Lower leg skin (tissue), 4 donors: ENCODE data around the gene GALE. TPM values are rescaled to one million over a fixed set of nuclear protein-coding genes. Genes with fewer than 3 reads are reported as not detected.

Experiments used
- DNase-seq, 2 donors: peaks; one replicate each; pipeline ENCODE4 v3.0.0-alpha.2; 2019; ENCODE audit warnings: low spot score in 2 of 2
- H3K4me3 ChIP-seq: fragments of 200-600 bp; sonication (generic); 2 replicates; pipeline ENCODE4 v1.5.1; 2017; ENCODE audit warnings: mild to moderate bottlenecking, low read depth; ENCODE audit not compliant: poor library complexity, severe bottlenecking
- POLR2A ChIP-seq, 2 donors: fragments of 450-650 bp; IDR thresholded peaks; one replicate each; pipeline ENCODE4 v1.6.1; 2016 to 2017; ENCODE audit warnings: antibody characterized with exemption in 2 of 2, mild to moderate bottlenecking in 1 of 2, moderate library complexity in 1 of 2
- WGBS, 2 donors: methylation state at CpG; one replicate each; pipeline ENCODE4 v1.1.5; 2018; 5-methylcytosine and 5-hydroxymethylcytosine counted together
- intact Hi-C: fragments of 100-400 bp; cut with DNase I; formaldehyde crosslinking; loops from one replicate; pipeline ENCODE4 v1.15.0; 2023; ENCODE audit warnings: low total_unique reads
- total RNA-seq, 4 donors: library from RNA; depleted of rRNA; stranded (reverse); fragments of >200 nt; gene quantifications; one replicate each; pipeline ENCODE4 v1.1.0, GENCODE V29; 2016
- TF ChIP-seq, protein P1 (sequence below), 3 donors: fragments of 450-650 bp; IDR thresholded peaks; one replicate each; pipeline ENCODE4 v1.5.1; 2016; ENCODE audit warnings: antibody characterized with exemption in 3 of 3, mild to moderate bottlenecking in 3 of 3, moderate library complexity in 2 of 3

GALE gene
- total RNA-seq, 4 donors from 2014 or later = 12.8 to 39.3 (median 29.5) TPM

DNA sequence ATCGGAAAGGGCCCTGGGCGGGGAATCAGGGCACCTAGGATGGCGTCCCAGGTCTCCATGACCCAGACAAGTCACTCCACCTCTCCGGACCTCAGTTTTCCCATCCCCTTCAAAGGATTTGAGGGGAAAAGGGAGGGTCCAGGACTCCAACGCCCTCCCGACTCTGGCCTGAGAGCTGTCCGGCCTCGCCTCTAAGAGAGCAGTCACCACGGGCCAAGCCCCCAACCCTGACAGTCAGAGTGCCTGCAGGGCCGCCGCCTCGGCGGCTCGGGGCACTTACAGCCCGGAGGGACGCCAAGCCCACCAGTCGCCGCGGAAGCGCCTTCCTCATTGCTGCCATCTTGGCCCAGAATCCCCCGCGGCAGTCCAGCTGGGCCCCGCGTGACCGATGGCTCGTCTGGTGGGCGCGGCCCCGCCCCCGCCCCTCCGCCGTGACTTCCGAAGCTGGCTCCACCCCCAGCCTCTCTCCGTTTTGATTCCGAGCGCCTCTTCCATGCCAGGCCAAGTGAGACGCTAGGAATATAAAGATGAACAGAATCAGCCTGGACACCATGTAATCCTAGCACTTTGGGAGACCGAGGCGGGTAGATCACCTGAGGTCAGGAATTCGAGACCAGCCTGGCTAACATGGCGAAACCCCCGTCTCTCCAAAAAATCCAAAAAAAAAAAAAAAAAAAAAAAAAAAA is 24.7 kb upstream of the GALE start, which contains the start of gene HMGCL:
Gene HMGCL (minus strand): TSS at position 354 of the 686 bp plus-strand sequence. CDS start 14 bp downstream, at position 340.
- peak within 1 kb of the TSS; percentile 99 for H3K4me3 ChIP-seq
- WGBS, 2 donors = 0% methylated on average over 22 to 35 of the region's 42 CpGs
- TF ChIP-seq POLR2A (IDR thresholded peaks at IDR 0.05) = peak in 1 of 2 donors; percentile 38
- TF ChIP-seq, protein P1, sequence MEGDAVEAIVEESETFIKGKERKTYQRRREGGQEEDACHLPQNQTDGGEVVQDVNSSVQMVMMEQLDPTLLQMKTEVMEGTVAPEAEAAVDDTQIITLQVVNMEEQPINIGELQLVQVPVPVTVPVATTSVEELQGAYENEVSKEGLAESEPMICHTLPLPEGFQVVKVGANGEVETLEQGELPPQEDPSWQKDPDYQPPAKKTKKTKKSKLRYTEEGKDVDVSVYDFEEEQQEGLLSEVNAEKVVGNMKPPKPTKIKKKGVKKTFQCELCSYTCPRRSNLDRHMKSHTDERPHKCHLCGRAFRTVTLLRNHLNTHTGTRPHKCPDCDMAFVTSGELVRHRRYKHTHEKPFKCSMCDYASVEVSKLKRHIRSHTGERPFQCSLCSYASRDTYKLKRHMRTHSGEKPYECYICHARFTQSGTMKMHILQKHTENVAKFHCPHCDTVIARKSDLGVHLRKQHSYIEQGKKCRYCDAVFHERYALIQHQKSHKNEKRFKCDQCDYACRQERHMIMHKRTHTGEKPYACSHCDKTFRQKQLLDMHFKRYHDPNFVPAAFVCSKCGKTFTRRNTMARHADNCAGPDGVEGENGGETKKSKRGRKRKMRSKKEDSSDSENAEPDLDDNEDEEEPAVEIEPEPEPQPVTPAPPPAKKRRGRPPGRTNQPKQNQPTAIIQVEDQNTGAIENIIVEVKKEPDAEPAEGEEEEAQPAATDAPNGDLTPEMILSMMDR (IDR thresholded peaks at IDR 0.05) = no peak
- peak; percentile 89 to 98 for DNase-seq
- intact Hi-C loops = no loop called here

DNA sequence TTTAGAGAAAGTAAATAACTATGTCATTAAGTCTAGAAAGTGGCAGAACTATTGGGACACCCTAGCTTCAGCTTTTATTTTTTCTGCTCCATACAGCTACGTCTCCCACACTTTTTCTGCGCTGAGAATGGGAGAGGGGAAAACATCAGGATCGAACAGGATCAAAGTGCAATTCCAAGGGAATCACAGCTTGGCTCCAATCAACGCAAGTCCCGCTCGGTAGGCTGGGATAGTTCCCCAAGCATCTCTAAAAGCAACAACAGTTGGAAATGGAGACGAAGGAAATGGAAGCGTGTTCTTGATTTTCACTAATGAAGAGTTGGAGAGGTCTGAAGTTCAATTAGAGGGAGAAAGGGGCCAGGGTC is 24.1 kb upstream of the GALE start:
- peak overlapping the region; percentile 99 for H3K4me3 ChIP-seq
- TF ChIP-seq, protein P1 (IDR thresholded peaks at IDR 0.05) = no peak
- TF ChIP-seq POLR2A (IDR thresholded peaks at IDR 0.05) = no peak
- DNase-seq = no peak
- intact Hi-C loops = no loop called here
- 5 to 6% methylated on average over 8 of the region's 8 CpGs for WGBS, 2 donors

DNA sequence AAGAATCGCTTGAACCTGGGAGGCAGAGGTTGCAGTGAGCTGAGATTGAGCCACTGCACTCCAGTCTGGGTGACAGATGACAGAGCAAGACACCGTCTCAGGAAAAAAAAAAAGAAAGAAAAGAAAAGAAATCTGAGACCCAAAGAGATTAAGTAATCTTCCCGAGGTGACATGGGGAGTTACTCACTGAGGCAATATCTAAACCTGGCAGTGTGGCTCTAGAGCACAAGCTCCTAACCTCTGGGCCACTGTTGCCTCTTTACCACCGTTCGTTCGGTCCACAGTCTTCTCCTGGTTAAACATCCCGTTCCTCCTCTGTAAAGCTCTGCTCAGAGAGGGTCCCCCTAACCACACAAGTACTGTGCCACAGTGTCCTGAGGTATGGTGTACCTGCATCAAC is 23.2 kb upstream of the GALE start:
- 80 to 85% methylated on average over 7 of the region's 7 CpGs for WGBS, 2 donors
- TF ChIP-seq, protein P1 (IDR thresholded peaks at IDR 0.05) = no peak
- DNase-seq = no peak
- H3K4me3 ChIP-seq = no peak overlapping the region
- intact Hi-C loops = no loop called here

DNA sequence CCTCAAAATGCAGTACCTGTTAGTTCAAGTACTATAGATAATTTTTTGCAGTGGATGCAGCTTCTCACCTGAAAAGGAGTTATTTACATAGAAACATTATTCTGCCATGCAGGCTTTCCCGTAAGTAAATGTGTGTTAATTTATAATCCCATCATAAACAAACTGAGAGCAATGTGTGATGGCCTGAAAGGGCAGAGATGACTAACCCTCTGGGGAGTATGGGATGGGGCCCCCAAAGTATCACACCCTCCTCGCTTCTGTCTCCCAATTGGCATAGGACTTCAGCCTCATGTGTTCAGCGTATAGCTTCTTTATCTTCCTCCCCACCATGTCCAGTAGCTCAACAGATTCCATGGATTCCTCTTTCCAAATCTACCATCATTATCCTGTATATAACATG is 17.1 kb upstream of the GALE start:
- H3K4me3 ChIP-seq = no peak overlapping the region
- 91 to 94% methylated on average over 3 of the region's 3 CpGs for WGBS, 2 donors
- intact Hi-C loops = no loop called here
- TF ChIP-seq, protein P1 (IDR thresholded peaks at IDR 0.05) = no peak
- TF ChIP-seq POLR2A (IDR thresholded peaks at IDR 0.05) = no peak
- DNase-seq = no peak

DNA sequence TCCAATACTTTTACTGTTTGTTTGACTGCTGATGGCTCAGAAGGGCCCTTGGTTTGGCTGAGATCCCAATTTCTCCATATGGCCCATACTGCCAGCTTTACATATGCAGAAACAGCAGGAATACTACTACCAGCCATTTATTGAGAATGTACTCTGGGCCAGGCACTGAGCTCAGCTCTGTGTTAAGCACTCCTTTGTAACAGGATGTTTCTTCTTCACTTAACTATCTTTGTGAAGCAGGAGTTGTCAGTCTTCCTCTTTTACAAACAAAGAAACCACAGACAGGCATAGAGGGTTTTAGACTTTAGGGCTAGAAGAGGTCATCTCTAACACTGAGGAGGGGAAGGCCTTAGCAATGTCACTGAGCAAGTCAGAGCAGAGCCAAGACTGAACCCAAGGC is 16.4 kb upstream of the GALE start:
- TF ChIP-seq POLR2A (IDR thresholded peaks at IDR 0.05) = no peak
- TF ChIP-seq, protein P1 (IDR thresholded peaks at IDR 0.05) = no peak
- intact Hi-C loops = no loop called here

DNA sequence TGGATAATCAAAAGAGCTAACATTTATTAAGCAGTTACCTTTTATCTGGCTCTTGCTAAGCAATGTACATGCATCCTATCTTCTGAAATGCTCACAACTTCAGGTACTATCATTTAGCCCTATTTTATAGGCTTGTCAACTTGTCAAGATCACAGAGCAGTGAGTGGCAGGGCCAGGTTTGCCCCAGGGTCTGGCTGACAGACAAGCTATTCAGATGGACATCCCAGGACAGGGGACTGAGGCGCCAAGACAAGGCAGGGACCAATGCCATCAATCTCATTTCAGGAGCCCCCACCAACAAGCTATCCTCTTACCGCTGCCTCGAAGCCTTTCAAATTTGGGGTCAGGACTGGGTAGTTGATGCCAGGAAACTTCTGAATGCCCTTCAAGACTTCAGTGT is 15.8 kb upstream of the GALE start:
- no peak overlapping the region for H3K4me3 ChIP-seq
- no peak for DNase-seq
- TF ChIP-seq, protein P1 (IDR thresholded peaks at IDR 0.05) = no peak
- no peak for TF ChIP-seq POLR2A (IDR thresholded peaks at IDR 0.05)
- WGBS, 2 donors = 87 to 95% methylated on average over 3 of the region's 3 CpGs
- intact Hi-C loops = no loop called here

More for the DNA sequence above, 16.4 kb upstream of the GALE start:
- no peak for DNase-seq
- no peak overlapping the region for H3K4me3 ChIP-seq
